K562 (cell line): ENCODE data around the gene ZNF609. TPM values are rescaled to one million over a fixed set of nuclear protein-coding genes. Genes with fewer than 3 reads are reported as not detected.
A peak's percentile ranks its signal among the peaks of the same experiment; 100 is the strongest.

Experiments
- ARNT ChIP-seq, 2 experiments: fragments of 450-650 bp; IDR thresholded peaks; 2 replicates each; pipeline ENCODE4 v1.6.1; 2016; ENCODE audit warnings: mild to moderate bottlenecking in 1 of 2
- BMI1 ChIP-seq: fragments of 150-350 bp; IDR thresholded peaks from 2 replicates; pipeline ENCODE4 v1.6.1; 2014; ENCODE audit warnings: low read length
- BRCA1 ChIP-seq, 2 experiments: fragments of 450-650 bp in 1 of 2; sonication (generic) in 1 of 2; formaldehyde crosslinking in 1 of 2; IDR thresholded peaks; 2 replicates each; pipeline versions ENCODE4 v1.5.0 to v1.6.1; 2017 to 2020; ENCODE audit warnings: mild to moderate bottlenecking in 1 of 2, missing genetic modification reagents in 1 of 2
- ELF4 ChIP-seq: fragments of 450-650 bp; formaldehyde crosslinking; IDR thresholded peaks from 2 replicates; pipeline ENCODE4 v1.4.0; 2022; ENCODE audit warnings: missing genetic modification characterization
- ESRRA ChIP-seq: fragments of 450-650 bp; IDR thresholded peaks from 2 replicates; pipeline ENCODE4 v1.6.1; 2014; ENCODE audit warnings: low read depth, mild to moderate bottlenecking, moderate library complexity, borderline replicate concordance
- HNRNPUL1 ChIP-seq: fragments of 200-400 bp; formaldehyde crosslinking; IDR thresholded peaks from 2 replicates; pipeline ENCODE4 v1.6.1; 2017; ENCODE audit warnings: low read length
- JUND ChIP-seq, 2 experiments: IDR thresholded peaks; 2 replicates in 1 of 2; 3 replicates in 1 of 2; pipeline ENCODE4 v1.6.1; 2011; ENCODE audit warnings: borderline replicate concordance in 2 of 2, low read depth in 2 of 2, low read length in 2 of 2, improper control_type of control experiment in 1 of 2, missing biosample characterization in 1 of 2, missing genetic modification characterization in 1 of 2, missing genetic modification reagents in 1 of 2
- KDM2B ChIP-seq: fragments of 250-450 bp; sonication (Bioruptor Pico); IDR thresholded peaks from 2 replicates; pipeline ENCODE4 v1.8.0; 2021; ENCODE audit warnings: mild to moderate bottlenecking, moderate library complexity
- NCOA1 ChIP-seq: fragments of 450-650 bp; IDR thresholded peaks from 2 replicates; pipeline ENCODE4 v1.6.1; 2016; ENCODE audit warnings: low read depth
- PBX2 ChIP-seq, 2 experiments: IDR thresholded peaks in 1 of 2; conservative IDR thresholded peaks in 1 of 2; 2 replicates each; pipeline ENCODE4 v1.6.1; 2016; ENCODE audit warnings: low read depth in 2 of 2, mild to moderate bottlenecking in 1 of 2, missing compliant biosample characterization in 1 of 2, missing genetic modification characterization in 1 of 2, moderate library complexity in 1 of 2
- SMARCA4 ChIP-seq: fragments of 450-650 bp; IDR thresholded peaks from 2 replicates; pipeline ENCODE4 v1.6.1; 2016
- TFAM ChIP-seq: fragments of 250-450 bp; sonication (Bioruptor Pico); conservative IDR thresholded peaks from 2 replicates; pipeline ENCODE4 v1.5.0; 2021; ENCODE audit warnings: mild to moderate bottlenecking, moderate library complexity
- TRIM25 ChIP-seq: fragments of 450-650 bp; IDR thresholded peaks from 2 replicates; pipeline ENCODE4 v1.7.0; 2016; ENCODE audit warnings: borderline replicate concordance
- ZNF175 ChIP-seq: fragments of 200-800 bp; sonication (Bioruptor generic); IDR thresholded peaks from 2 replicates; pipeline ENCODE4 v1.6.1; 2016; ENCODE audit warnings: low read depth, mild to moderate bottlenecking, missing genetic modification characterization, missing compliant biosample characterization
- ZNF224 ChIP-seq: sonication (generic); formaldehyde crosslinking; IDR thresholded peaks from 2 replicates; pipeline ENCODE4 v1.8.0; 2022; ENCODE audit warnings: mild to moderate bottlenecking, missing genetic modification reagents
- ZNF232 ChIP-seq: sonication (generic); formaldehyde crosslinking; IDR thresholded peaks from 2 replicates; pipeline ENCODE4 v1.8.0; 2022; ENCODE audit warnings: mild to moderate bottlenecking, missing genetic modification reagents
- polyA plus RNA-seq, 8 experiments: library from polyadenylated mRNA; depleted of rRNA in 4 of 8; stranded (reverse) in 5 of 8; unstranded in 3 of 8; fragments of >200 nt; fragmentation: Nextera tagmentation in 2 of 8; fragmentation: Illumina TruSeq in 1 of 8; extraction: Ambion mirVana in 2 of 8; extraction: Trizol in 1 of 8; gene quantifications; 2 replicates each; pipeline versions ENCODE4 v1.2.1 to v1.2.3, GENCODE V29; 2011 to 2014; ENCODE audit warnings: inconsistent platforms in 1 of 8, missing spikeins in 1 of 8
- total RNA-seq, 7 experiments: library from RNA; depleted of rRNA in 6 of 7; stranded (reverse); fragments of >200 nt in 6 of 7; fragmentation: Illumina TruSeq in 2 of 7; extraction: Trizol in 2 of 7; gene quantifications; 2 replicates each; pipeline versions ENCODE4 v1.2.1 to v1.2.3, GENCODE V29; 2011 to 2021; ENCODE audit warnings: low replicate concordance in 1 of 7
- TF ChIP-seq, protein P1 (sequence below): fragments of 450-650 bp; formaldehyde crosslinking; IDR thresholded peaks from 2 replicates; pipeline ENCODE4 v1.4.0; 2020; ENCODE audit warnings: mild to moderate bottlenecking
- TF ChIP-seq, protein P2 (sequence below), 3 experiments: fragments of 200-800 bp in 1 of 3; fragments of 250-450 bp in 1 of 3; fragments of 450-650 bp in 1 of 3; sonication (Bioruptor Pico) in 1 of 3; sonication (Bioruptor generic) in 1 of 3; formaldehyde crosslinking in 1 of 3; IDR thresholded peaks; 2 replicates each; pipeline versions ENCODE4 v1.6.1 to v1.8.0; 2016 to 2022; ENCODE audit warnings: mild to moderate bottlenecking in 2 of 3, missing genetic modification characterization in 2 of 3, missing compliant biosample characterization in 1 of 3, moderate library complexity in 1 of 3

The ZNF609 gene
- total and polyA plus RNA-seq, 9 of the 15 experiments (the other 6 are each of a cell fraction or from before 2014, with no cell fraction given) = 3.0 to 38.7 (median 17.8) TPM

DNA sequence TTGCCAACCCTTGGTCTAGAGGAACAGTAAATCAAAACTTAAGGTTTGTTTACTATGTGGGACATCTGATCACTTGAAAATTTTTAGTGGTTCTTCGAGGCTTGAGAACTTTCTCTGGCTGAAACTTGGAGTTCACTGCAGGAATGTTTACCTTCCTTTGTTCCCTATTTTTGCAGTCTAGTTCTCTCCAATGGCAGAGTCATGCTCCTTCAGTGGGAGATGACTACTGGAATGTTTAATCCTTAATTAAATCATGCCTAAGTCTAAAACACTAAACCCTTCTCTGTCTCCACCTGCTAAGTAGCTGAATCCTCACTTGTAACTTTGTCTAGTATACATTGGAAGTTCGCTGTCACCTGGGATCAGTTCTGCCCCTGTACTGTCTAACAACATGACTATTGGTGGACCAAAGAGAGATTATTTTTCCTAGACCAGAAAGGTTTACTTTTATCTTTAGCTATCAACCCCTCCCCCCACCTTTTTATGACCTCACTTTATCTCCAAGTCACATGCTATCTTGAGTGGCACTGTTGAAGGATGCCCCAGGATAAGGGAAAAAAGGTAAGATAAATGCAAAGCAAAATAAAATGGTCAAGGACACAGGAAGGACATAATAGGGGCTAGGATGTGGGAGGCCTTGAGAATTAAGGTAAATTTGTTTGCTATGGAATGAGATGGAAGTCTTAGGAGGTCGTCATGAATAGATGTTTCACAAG lies 1.2 kb upstream of the ZNF609 start (continued):
- TF ChIP-seq PBX2 (CRISPR knock-in tag; IDR thresholded peaks at IDR 0.05; ENCODE audit: low read depth) (no peak), PBX2 (tag; conservative IDR thresholded peaks at IDR 0.05; ENCODE audit: low read depth) (peak; percentile 70; the same call in 1 of the 2 replicates), BRCA1 (IDR thresholded peaks at IDR 0.05) (no peak), BRCA1 (CRISPR knock-in tag; IDR thresholded peaks at IDR 0.05) (no peak), JUND (IDR thresholded peaks at IDR 0.05; ENCODE audit: borderline replicate concordance, low read depth, low read length) (peak; percentile 77), JUND (tag; IDR thresholded peaks at IDR 0.05; ENCODE audit: borderline replicate concordance, low read depth, low read length) (peak; percentile 77; the same call in 2 of the 3 replicates), ELF4 (CRISPR knock-in tag) (no peak), ZNF232 (CRISPR knock-in tag) (no peak), ESRRA (peak; percentile 87), ZNF224 (CRISPR knock-in tag) (no peak), NCOA1 (no peak), SMARCA4 (peak; percentile 46; the same call in 1 of the 2 replicates), TRIM25 (no peak), BMI1 (no peak), KDM2B (CRISPR knock-in tag) (no peak), TFAM (CRISPR knock-in tag) (no peak), HNRNPUL1 (no peak), ZNF175 (no peak), ARNT (IDR thresholded peaks at IDR 0.05) (no peak)
- TF ChIP-seq, protein P1, sequence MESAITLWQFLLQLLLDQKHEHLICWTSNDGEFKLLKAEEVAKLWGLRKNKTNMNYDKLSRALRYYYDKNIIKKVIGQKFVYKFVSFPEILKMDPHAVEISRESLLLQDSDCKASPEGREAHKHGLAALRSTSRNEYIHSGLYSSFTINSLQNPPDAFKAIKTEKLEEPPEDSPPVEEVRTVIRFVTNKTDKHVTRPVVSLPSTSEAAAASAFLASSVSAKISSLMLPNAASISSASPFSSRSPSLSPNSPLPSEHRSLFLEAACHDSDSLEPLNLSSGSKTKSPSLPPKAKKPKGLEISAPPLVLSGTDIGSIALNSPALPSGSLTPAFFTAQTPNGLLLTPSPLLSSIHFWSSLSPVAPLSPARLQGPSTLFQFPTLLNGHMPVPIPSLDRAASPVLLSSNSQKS (CRISPR knock-in tag) = no peak
- TF ChIP-seq, protein P2, sequence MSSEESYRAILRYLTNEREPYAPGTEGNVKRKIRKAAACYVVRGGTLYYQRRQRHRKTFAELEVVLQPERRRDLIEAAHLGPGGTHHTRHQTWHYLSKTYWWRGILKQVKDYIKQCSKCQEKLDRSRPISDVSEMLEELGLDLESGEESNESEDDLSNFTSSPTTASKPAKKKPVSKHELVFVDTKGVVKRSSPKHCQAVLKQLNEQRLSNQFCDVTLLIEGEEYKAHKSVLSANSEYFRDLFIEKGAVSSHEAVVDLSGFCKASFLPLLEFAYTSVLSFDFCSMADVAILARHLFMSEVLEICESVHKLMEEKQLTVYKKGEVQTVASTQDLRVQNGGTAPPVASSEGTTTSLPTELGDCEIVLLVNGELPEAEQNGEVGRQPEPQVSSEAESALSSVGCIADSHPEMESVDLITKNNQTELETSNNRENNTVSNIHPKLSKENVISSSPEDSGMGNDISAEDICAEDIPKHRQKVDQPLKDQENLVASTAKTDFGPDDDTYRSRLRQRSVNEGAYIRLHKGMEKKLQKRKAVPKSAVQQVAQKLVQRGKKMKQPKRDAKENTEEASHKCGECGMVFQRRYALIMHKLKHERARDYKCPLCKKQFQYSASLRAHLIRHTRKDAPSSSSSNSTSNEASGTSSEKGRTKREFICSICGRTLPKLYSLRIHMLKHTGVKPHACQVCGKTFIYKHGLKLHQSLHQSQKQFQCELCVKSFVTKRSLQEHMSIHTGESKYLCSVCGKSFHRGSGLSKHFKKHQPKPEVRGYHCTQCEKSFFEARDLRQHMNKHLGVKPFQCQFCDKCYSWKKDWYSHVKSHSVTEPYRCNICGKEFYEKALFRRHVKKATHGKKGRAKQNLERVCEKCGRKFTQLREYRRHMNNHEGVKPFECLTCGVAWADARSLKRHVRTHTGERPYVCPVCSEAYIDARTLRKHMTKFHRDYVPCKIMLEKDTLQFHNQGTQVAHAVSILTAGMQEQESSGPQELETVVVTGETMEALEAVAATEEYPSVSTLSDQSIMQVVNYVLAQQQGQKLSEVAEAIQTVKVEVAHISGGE (CRISPR knock-in tag; IDR thresholded peaks at IDR 0.05) = no peak
